GM18498 (cell line): Measurements from ENCODE around the gene PRR14L.
"Not testable (repeated sequence)": the region's sequence is repeated elsewhere in the genome, so short reads cannot be mapped to it uniquely, and the experiment has no call there.

Source experiments
- ATAC-seq: cut with Tn5 transposase; IDR thresholded peaks from one replicate; pipeline ENCODE4 v1.9.1; 2021; ENCODE audit warnings: mild to moderate bottlenecking, moderate library complexity; ENCODE audit not compliant: unreplicated experiment

Gene PRR14L

GRCh38 chr22:31749636-31750364 is at the start of gene PRR14L:
Gene PRR14L, minus strand, starts transcription at chr22:31750132. Its CDS starts 11,272 bp downstream, at chr22:31738860.
- peak; percentile 67 for ATAC-seq

GRCh38 chr22:31799358-31799757 is 49.4 kb upstream of the PRR14L start:
- ATAC-seq = not testable (repeated sequence)

GRCh38 chr22:31790240-31790639 is 40.3 kb upstream of the PRR14L start:
- no peak for ATAC-seq

GRCh38 chr22:31789803-31790202 is 39.9 kb upstream of the PRR14L start:
- ATAC-seq = no peak

GRCh38 chr22:31776231-31776630 is 26.3 kb upstream of the PRR14L start:
- no peak for ATAC-seq

GRCh38 chr22:31773416-31773815 is 23.5 kb upstream of the PRR14L start:
- ATAC-seq = no peak

- ATAC-seq = no peak
These were observed 18.6 kb upstream of the PRR14L start for GRCh38 chr22:31768422-31769059.

- no peak for ATAC-seq
These were observed 14.9 kb upstream of the PRR14L start for GRCh38 chr22:31764785-31765184.

- not testable (repeated sequence) for ATAC-seq
These were observed 8.9 kb upstream of the PRR14L start for GRCh38 chr22:31758860-31759259.

GRCh38 chr22:31757265-31757664 is 7.3 kb upstream of the PRR14L start:
- ATAC-seq = no peak

GRCh38 chr22:31754813-31755212 is 4.9 kb upstream of the PRR14L start:
- ATAC-seq = no peak

GRCh38 chr22:31753634-31754501 is 3.9 kb upstream of the PRR14L start, which contains the start of gene DEPDC5:
Gene DEPDC5, plus strand, starts transcription at chr22:31754019. Its CDS starts 903 bp downstream, at chr22:31754922.
- ATAC-seq = peak; percentile 70

- no peak for ATAC-seq
These were observed 3.2 kb upstream of the PRR14L start for GRCh38 chr22:31753005-31753633.

GRCh38 chr22:31752096-31752847 is 2.3 kb upstream of the PRR14L start:
- ATAC-seq = no peak

GRCh38 chr22:31750365-31751284 is 693 bp upstream of the PRR14L start:
- no peak for ATAC-seq

GRCh38 chr22:31748490-31748889 is 1.4 kb downstream of the PRR14L start:
- no peak for ATAC-seq

GRCh38 chr22:31747441-31747840 is 2.5 kb downstream of the PRR14L start:
- ATAC-seq = no peak

- no peak for ATAC-seq
These were observed 6.1 kb downstream of the PRR14L start for GRCh38 chr22:31743871-31744270.

GRCh38 chr22:31742682-31743081 is 7.2 kb downstream of the PRR14L start:
- ATAC-seq = no peak
